Epithelial cell of alveolus of lung (primary cell): ENCODE measurements around the gene SPIC. TPM values are rescaled to one million over a fixed set of nuclear protein-coding genes. Genes with fewer than 3 reads are reported as not detected.

Experiments used
- total RNA-seq: library from RNA; depleted of rRNA; stranded (reverse); fragments of >200 nt; gene quantifications from 2 replicates; pipeline ENCODE4 v1.2.1, GENCODE V29; 2015

SPIC gene
- total RNA-seq = not detected in 2 replicates

GRCh38 chr12:101474711-101475386 lies at the start of gene SPIC:
TSS of gene SPIC (plus strand) at chr12:101475336. CDS start at chr12:101476905, 1,569 bp downstream.

Other genes with a start within 250 kb of the SPIC start
- gene UTP20, start 195.2 kb upstream of the SPIC start, total RNA-seq = 6.5 and 11.1 TPM in 2 replicates
- 39.9 and 49.5 TPM in 2 replicates for gene ARL1, start 67.6 kb upstream of the SPIC start, total RNA-seq
- gene MYBPC1, start 119.6 kb downstream of the SPIC start, total RNA-seq = not detected in 2 replicates
- gene CHPT1, start 222.3 kb downstream of the SPIC start, total RNA-seq = 20.3 and 36.8 TPM in 2 replicates